DLD1 (cell line): ENCODE data around the gene THBS3.
"Not testable (repeated sequence)": the region's sequence is repeated elsewhere in the genome, so short reads cannot be mapped to it uniquely, and the experiment has no call there.

Source experiments
- in situ Hi-C: cut with HindIII; loops from 2 replicates; pipeline ENCODE4 v1.10.0; 2017; ENCODE audit warnings: low sequenced_read_pairs

Gene THBS3

GRCh38 chr1:155160128-155160527, 47.6 kb downstream of the THBS3 start:
- in situ Hi-C loops = no loop called here

- in situ Hi-C loops = no loop called here
Measured at GRCh38 chr1:155158991-155159390, 48.7 kb downstream of the THBS3 start.

- in situ Hi-C loops = not testable (repeated sequence)
Measured at GRCh38 chr1:155155996-155156643, 51.6 kb downstream of the THBS3 start.
